Raji (cell line): ENCODE results near the gene LAMB3.

Experiments
- POLR2A ChIP-seq: IDR thresholded peaks from 2 replicates; pipeline ENCODE4 v1.6.1; 2011; ENCODE audit warnings: low read depth, low read length, control low read depth; ENCODE audit not compliant: insufficient read depth

Gene LAMB3

DNA sequence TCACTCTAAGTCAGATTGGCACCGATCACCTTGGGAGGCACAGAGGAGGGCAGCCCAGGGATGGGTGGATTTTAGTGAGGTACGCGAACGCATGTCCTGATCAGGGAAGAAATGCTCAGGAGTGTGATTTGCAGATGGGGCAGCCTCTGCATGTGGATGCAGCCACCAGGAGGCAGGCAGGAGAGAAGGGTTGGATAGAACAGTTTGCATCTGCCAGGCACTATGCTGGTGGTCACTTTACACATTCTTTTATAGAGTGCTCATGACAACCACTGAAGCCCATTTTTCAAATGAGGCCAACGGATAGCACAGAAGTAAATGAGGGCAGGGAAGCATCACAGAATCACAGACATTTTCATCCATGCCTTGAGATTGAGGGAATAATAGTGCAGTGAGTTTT, 5.7 kb downstream of the LAMB3 start:
- TF ChIP-seq POLR2A: no peak

DNA sequence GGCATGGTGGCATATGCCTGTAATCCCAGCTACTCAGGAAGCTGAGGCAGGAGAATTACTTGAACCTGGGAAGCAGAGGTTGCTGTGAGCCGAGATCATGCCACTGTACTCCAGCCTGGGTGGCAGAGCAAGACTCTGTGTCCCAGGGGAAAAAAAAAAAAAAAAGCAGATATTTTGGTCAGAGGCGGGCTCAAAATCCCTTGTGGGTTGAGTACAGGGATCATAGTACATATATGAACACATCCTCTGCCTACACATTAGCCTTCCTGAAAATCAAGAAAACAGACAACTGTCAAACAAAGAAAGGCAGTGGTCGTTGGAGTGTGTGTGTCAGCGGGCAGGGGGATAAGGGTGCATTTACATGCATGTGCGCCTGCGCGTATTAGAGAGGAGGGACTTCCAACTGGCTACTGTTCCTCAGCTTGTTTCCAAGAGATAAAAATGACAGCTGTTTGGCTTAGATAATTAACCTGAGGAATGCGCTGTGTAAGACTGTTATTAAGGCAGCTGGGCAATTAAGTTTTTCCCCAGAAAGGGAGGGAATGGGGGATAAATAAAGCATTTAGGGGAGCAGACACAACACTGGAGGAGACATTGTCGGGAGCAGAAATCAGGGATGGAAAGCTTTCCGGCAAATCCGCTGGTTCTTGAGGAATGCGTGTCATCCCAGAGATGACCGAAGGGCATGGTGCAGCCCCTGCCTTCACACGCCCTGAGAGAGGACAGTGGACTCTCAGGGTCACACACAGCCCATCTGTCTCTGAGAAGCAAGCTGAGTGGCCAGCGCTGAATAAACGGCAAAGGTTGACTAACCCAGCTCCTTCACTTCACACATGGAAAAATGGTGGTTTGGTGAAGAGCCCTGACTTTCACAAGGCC, 6.4 kb downstream of the LAMB3 start:
- TF ChIP-seq POLR2A: no peak

DNA sequence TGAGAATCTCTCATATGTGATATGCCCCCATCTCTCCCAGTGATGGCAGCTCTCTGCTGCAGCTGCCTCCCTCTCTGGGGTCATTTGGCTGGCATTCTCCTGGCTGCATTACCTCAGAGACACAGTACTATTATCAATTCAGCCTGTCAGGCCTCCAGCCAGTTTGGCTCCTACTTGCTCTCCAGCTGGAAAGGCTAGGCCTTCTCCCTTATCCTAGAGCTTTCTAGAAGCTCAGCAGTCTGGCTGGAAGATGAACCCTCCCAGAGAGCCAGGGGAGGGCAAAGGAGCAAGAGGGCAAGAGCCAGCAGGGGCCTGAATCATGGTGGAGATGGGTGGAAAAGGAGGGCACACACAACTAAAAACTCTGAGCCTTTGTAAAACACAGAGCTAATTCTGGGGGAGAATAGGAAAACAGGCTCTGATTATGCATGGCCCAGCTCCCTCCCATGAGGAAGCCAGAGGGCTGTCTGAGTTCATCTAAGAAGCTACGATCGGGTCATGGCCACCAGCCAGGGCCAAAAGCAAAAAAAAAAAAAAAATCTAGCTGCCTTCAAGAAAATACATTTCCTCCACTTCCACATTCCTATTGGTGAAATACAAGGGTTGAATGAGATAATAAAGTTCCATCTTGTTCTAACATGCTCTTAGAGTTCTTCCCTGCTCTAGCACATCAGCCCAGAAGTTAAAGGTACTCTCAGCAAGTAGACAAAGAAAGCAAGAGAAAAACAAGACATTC, 8.8 kb downstream of the LAMB3 start:
- TF ChIP-seq POLR2A: no peak

DNA sequence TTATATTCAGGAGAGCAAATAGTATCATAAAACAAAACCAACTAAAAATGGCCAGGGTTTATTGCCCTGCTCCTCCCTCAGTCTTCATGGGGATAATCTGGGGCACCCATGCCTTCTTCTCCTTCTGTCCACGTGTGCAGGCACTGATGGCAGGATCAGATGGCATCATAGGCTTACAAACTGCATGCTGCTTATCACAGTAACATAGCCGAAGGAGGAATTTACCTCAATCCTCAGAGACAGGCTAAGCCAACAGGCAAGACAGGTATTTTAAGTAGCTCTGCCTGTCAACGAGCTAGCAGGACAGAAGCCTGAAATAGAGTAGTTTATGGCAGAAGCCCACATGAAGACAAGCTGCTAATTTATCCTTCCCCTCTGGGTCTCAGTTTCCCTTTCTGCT, 9.4 kb downstream of the LAMB3 start:
- no peak for TF ChIP-seq POLR2A

DNA sequence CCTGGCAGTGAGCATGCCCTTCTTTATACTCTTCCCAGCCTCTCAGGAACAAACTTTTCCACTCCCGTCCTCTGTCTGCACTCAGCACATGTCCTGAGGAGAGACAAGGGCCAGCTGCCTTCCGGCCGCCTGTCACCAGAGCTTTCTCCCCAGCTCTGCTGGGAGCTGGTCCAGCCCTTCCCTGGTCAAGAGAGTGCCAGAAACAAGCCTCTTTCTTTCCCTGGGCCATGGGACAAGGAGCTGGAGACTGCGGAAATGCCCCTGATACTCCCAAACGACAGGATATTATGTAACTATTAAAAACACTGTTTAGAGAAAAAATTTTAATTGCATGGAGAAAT, 10.4 kb downstream of the LAMB3 start:
- TF ChIP-seq POLR2A: no peak

DNA sequence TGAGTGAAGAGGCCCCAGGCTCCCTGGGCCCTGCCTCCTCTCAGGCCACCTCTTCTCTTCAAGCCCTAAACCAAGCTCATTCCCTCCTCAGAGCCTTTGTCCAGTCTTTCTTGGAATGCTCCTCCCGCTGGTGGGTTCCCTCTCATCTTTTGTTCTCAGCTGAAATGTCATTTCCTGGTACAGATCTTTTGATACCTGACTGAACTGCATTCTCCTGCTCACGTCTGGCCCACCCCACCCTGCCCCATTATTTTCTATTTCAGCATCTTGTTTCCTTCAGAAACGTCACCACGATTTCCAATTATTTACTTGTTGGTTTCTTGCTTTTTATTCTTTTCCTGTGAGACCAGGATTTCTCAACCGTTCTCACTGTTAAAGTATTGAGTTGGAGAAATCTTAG, 16.4 kb downstream of the LAMB3 start:
- no peak for TF ChIP-seq POLR2A

DNA sequence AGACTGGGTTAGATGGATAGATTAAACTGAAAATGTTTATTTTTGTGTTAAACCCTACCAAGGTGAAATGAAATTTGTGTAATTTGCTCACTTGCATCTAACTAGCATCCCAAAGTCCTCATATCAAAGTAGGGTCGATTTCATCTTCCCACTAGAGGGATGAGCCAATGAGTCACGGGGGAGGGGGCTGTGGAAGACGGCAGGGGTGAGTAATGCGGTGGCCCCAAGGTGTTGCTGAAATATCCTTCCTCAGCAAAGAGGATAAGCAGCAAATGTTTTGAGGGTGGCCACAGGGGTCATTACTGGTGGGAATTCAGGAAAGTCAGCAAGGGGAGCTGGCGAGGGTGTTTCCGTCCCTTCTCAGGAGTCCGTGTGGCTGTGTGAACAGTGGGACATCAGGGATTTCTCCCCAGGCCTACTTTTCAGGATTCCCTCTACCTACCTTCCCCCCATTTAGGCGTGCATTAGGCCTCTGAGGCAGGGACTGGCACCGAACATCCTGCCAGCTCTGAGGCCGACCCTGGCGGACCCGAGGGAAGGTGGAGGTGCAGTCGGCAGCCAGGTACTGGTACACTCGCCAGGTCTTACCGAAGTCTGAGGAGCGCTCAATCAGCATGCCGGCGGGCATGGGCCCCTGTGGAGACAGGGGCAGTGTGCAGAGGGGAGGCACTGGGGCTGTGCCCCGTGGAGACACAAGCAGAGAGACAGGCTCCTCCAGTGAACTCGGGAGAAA, 18.1 kb downstream of the LAMB3 start:
- no peak for TF ChIP-seq POLR2A

DNA sequence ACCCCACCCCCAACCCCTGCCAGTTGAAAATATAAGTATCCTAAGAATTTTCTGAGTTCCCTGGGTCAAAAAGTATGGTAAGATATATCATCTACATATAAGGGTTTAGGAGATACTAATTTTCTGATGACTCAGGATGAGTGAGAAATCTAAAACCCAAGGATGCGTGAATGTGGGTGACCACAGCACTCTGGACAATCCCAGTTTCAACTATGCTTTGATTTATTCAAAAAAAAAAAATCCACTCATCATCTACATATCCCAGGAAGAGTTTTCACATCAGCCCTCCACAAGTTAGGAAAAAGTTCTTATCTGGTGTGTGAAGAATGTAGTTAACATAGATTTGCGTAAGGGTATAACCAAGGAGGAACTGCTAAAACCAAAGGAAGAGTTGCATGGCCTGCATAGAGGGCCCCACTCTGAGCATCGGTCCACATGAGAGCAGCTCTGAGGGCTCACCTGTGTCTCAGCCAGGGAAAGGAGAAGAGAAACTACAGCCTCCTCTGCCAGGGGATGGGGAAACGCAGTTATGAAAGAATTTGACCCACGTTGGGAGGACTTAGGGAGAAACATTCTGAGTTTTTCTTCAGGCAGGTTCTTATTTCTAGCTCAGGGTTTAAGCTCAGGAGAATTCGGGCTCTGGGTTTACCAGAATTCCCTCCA, 18.8 kb downstream of the LAMB3 start:
- no peak for TF ChIP-seq POLR2A

DNA sequence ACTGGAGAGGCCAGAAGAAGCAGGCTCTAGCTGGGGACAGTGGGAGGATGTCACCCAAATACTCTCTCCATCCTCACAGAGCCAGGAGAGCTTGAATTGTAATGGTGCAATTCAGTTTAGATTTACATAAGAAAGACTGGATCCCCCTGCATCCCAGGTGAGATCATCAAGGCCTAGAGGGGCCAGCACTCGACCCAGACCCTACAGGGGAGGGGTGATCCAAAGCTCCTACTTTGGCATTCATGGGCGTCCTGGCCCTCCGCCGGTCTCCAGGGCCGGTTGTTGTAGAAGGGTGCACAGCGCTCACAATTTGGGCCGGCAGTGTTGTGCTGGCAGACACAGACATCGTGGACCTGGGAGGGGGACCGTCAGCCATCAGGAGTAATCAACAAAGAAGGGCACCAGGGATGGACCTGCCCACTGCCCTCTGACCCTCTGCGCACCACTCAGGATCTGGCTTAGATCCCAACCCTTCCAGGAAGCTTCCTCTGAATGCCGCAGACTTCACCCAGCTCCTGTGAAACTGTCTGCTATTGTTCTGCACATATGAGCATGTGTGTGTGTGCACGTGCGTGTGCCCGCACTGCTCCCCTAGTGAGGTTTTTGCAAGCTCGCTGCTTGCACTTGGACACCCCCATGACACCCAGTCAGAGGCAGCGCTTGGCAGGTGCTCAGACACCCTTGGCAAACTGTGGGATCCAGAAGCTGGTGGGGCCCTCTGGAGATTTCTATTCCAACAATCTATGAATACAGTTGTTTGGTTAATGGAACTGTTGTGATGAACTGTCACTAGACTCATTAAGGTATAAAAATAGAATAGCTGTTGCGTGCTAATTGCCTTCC, 21.6 kb downstream of the LAMB3 start:
- TF ChIP-seq POLR2A: no peak

DNA sequence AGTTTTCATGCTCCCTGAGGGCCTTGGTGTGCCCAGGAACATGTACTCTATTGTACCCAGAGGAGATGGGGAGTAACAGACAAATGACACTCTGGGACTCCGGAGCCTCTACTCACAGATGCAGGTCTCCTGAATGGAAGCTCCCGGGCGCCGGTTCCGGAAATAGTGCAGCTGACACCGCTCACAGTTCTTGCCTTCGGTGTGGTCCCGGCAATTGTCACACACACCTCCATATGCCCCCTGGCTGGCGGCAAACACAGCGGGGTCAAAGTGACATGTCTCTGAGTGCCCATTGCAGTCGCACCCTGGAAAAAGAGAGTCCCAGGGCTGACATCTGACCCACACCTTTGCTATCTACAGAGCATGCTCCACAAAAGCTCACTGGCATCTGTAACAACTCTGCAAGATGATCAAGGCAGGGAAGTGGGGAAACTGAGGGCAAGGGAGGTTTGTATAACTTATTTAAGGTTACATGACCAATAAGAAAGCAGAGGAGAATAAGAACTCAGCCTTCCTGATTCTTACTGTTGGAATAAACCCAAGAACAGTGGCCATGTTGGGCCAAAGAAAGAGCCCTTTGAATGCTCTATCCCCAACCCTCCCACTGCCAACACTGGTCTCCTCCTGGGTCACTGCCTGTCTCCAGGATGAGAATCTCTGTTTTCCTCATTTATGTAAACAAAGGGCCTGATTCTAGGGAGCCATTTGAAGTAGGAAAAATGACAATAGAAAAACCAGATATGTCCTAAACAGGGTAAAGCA, 22.4 kb downstream of the LAMB3 start:
- no peak for TF ChIP-seq POLR2A

DNA sequence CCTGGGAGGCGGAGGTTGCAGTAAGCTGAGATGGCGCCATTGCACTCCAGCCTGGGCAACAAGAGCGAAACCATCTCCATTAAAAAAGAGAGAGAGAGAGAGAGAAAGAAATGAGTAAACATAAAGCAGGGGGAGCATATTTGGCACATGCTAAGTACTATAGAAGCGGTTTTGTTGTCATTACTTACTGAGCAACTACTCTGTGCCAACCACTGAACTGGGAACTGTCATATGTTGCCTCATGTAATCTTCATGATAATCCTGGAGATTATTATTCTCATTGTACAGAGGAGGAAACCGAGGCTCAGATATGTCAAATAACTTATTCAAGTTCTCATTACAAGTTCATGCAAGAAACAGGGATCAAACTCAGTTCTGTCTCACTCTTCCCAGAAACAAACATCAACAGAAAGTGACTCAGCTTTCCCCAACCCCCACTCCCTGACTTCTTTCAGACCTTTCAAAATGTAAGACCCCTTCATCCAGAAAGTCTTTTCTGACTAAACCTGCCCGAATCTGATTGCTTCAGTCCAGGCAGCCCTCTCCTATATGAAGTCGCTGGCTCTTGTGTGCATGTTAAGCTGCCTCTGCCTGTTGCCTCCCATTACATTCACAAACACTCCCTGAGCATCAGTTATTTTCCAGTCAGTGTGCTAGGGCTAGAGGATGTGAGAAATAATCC, 23.5 kb downstream of the LAMB3 start:
- TF ChIP-seq POLR2A: no peak

DNA sequence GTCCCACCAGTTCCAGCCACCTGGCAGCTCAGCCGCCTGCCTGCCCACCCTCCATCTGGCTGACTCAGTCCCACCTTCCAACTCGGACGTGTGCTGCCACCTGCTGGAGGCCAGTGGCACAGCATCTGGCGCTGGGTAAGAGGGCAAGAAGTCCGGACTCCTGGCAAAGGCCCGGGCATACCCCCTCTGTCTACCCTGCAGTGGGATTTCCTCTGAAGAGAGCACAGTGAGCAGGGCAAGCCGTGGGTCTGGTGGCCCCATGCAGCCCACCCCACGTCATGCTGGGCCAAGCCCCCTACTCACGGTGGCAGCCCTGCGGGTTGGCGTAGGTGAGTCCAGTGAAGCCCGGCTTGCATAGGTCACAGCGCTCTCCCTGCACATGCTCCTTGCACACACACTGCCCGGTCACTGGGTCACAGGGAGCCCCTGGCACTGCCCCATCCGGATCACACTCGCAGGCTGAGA, 24.5 kb downstream of the LAMB3 start:
- no peak for TF ChIP-seq POLR2A
